Activated T-helper 1 cell treated with anti-CD3 and anti-CD28 coated beads, Interleukin-2, amount 50 U/mL, for 16 hours (primary cell): ENCODE data around the gene CD37.

Source experiments
- DNase-seq, 2 donors: peaks; one replicate each; pipeline ENCODE4 v3.0.0-alpha.2; 2020; ENCODE audit warnings: low read depth in 1 of 2, low spot score in 1 of 2

CD37 gene

DNA sequence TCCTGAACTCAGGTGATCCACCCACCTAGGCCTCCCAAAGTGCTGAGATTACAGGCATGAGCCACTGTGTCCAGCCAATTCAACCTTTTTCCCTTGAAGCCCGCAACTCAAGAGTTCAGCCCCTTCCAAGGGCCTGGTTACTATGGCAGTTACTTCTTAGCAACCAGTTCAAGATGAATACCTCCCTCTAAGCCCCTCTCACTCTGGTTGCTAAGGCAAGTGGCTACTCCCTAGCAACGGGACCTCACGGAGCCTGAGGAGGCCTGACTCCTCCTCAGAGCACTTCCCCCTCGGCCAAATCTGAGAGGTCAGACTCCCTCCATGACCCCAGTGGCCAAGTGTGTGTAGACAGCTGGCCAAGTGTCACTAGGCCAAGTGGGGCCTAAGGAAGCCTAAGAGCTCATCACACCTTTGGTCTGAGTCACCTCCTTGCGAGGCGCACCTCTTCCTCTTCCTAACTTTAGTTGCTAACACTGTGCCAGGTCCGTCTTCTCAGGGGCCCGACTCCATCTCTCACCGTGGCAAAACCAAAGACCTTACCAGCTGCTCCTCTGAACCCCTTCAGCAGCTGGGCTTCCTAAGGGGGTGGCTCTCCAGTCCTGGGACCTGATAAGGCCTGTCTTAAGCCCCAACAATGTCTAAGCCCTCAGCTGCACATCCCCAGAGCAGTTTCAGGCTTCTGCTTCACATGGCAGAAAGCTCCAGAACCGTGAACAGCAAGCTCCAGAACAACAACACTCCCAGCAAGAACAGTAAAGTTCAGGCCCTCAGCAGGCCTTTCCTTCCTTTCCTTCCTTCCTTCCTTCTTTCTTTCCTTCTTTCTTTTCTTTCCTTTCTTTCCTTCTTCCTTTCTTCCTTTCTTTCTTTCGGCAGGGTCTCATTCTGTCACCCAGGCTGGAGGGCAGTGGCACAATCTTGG, 9.6 kb downstream of the CD37 start:
- DNase-seq, result no peak

DNA sequence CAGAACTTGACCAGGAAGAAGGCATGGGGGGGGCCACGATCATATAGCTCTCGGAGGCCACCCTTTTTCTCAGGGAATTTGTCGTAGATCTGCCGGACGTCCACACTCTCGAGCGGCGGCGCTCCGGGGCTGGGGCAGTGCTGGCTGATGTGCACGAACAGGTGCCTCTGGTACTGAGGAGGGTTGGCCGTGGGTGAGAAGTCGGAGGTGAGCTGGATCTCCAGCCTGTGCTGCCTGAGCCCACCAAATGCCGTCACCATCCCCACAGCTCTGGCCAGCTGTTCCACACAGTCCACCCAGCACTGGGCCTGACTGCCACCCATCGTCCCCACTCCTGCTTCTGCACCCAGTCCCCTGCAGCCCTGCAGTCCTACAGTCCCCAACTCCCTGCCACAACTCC, 12.0 kb downstream of the CD37 start:
- no peak for DNase-seq

DNA sequence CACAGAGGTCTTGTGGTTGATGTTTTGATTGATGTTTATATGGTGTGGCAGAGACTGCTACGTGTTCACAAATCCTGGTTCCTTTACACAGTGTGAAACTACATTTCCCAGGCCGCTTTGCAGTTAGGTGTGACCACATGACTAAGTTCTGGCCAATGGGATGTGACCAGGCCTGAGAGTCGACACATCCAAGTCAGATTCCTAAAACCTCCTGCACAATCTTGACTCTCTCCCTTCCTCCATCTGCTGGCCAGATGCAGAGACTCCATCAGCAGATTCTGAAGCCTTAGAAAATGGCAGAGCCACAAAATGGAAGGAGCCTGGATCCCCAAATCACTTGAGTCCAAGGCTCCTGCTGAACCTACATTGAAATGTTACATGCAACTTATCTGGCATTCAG, 12.6 kb downstream of the CD37 start:
- no peak for DNase-seq

DNA sequence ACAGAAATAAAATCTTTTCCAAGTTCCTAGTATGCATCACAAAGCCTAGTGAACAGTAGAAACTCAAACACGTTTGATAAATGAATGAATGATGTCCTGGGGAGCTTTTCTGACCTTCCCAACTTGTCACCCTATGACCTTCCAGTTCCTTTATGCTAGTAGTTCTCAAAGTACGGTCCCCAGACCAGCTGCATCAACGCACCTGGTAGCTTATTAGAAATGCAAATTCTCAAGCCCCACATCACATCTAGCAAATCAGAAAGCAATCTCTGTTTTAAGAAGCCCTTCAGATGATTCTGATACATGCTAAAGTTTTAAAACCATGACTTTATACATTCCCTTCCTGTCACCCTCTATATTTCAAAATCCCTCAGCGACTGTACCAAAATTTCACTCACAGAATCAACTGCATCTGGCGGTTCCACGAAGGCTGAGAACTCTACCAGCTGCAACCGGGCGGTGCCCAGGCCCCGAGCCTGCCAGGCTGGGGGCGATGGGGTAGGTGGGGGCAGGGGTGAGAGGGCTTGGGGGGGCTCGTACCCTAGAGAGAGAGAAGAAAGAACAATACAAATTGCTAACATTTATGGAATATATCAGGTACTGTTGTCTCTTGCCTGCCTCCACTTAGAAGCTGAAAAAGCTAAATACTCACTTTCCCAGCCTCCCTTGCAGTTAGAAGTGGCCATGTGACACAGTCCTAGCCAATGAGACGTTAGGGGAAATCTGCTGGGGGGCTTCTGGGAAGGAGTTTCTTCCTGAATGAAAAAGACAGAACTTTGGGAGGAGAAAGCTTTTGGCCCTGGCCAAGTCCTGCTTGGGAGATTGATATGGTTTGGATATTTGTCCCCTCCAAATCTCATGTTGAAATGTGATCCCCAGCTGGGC, 13.3 kb downstream of the CD37 start:
- no peak for DNase-seq

DNA sequence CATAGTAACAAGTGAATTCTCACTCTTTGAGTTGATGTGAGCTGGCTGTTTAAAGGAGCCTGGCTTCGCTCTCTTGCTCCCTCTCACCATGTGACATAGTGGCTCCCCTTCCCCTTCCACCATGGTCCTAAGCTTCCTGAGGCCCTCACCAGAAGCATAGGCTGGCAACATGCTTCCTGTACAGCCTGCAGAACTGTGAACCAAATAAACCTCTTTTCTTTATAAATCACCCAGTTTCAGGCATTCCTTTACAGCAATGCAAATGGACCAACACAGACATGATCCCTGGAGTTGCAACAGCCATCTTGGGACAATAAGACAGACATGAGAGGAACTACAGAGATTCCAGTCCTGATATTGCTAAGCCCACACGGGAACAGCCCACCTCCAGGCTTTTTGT, 14.4 kb downstream of the CD37 start:
- no peak for DNase-seq

DNA sequence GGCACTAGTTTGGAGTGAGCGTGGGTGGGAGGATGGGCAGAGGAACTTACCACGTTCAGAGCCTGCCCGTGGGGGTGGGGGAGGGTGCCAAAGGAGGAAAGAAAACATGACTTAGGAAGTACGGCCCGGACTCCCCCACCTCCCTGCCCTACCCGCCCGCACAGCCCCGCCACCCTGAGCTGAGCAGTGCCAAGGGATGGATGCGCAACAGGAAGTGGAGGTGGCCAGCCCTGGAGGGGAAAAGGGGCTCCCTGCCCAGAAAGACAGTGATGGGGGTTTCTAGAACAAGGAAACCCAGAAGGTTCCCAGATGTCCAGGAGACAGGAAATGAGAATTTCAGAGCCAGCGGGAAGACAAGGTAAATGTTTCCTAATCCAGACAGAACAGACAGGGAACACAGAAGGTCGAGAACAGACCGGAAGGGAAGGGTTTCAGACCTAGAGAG, 20.7 kb downstream of the CD37 start:
- DNase-seq, result no peak

DNA sequence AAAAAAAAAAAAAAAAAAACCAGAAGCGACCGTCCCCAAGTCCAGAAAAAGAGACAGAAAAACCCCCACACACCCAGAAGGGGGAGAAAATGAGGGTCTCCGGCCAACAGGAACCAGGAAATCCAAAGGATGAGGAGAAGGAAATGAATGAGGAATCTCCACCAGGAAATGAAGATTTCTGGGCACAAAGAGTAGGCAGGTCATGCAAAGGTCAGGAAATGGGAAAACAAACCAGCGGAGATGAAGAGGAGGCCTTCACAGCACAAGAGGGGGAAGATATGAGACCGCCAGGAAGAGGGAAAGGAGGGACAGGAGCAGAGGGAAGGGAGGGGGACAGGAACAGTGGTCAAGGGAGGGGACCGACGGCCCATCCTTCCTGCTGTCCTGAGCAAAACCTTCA, 21.2 kb downstream of the CD37 start:
- no peak for DNase-seq

DNA sequence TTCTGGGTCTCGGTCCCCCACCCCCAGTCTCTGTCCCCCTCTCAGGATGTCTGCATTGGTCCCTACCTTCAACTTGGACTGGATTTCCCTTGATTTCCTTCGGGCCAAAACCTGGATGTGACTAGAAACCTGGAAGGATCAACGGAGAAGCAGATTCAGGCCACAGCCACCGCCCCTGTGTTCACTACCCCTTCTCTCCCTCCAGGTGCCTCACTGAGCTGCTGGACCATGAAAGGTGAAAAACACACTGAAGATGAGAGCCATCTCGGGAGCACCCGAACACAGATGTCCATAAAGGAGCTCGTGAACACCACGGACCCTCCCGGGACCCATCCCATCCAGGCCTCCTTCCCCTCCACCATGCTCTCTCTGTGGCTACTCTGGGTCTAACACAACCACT, 22.0 kb downstream of the CD37 start:
- no peak for DNase-seq

DNA sequence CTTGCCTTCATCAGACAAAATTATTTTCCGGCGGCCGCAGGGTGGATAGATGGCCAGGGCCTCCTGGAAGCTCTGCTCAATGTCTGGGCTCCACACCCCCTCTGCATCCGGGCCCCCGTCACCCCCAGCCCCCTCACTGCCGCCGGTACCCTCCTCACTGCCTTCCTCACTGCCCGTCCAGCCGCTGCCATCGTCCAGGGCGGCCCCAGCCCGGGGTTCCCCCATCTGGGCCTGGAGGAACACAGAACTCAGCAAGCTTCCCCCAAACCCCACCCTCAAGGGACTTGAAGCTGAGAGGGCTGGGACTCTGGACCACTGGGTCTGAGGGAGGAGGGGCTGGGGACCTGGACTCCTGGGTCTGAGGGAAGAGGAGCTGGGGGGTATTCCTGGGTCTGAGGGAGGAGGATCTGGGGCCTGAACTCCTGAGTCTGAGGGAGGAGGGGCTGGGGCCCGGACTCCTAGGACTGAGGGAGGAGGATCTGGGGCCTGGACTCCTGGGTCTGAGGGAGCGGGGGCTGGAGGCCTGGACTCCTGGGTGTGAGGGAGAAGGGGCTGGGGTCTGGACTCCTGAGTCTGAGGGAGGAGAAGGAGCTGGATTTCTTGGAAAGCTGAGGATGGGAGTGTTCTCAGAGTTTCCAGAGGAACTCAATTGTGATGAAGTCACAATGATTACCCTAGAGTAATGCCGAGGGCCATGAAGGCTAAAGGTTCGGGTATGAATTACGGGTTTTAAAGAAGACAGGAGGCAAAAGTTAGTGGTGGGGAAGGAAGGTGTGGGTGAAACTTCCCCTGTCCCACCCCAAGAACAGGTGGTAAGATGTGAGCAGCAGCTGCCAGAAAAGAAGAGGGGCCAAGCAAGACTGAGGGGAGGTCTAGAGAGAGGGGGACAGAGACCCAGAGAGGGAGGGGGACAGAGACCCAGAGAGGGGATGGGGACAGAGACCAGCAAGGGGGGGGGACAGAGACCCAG, 24.9 kb downstream of the CD37 start:
- no peak for DNase-seq

DNA sequence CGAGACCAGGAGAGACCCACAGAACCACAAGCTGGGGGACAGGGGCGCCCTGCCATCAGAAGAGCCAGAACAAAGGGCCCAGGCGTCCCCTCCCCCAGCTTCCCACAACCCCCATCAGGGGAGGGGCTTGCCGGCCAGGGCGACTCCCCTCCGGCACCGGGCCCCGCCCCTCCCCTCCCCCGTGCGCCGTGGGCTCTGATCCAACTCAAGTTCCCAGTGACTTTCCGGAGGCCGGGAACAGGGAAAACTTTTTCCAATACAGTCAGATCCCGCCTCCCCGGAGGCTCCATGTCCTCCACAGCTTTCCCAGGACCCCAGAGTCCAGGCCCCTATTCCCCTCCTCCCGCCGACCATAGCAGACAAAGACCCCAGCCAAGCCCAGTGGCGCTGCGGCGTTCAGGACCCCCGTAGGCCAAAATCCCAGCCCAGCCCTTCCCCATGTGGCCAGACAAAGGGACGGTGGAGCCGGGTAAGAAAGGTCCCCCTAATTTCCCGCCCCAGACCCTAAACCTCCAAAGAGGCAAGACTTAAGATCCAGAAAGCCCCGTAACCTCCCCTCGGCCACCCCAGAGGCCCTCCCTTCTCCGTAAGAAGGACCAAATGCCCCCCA, 26.3 kb downstream of the CD37 start:
- no peak for DNase-seq

DNA sequence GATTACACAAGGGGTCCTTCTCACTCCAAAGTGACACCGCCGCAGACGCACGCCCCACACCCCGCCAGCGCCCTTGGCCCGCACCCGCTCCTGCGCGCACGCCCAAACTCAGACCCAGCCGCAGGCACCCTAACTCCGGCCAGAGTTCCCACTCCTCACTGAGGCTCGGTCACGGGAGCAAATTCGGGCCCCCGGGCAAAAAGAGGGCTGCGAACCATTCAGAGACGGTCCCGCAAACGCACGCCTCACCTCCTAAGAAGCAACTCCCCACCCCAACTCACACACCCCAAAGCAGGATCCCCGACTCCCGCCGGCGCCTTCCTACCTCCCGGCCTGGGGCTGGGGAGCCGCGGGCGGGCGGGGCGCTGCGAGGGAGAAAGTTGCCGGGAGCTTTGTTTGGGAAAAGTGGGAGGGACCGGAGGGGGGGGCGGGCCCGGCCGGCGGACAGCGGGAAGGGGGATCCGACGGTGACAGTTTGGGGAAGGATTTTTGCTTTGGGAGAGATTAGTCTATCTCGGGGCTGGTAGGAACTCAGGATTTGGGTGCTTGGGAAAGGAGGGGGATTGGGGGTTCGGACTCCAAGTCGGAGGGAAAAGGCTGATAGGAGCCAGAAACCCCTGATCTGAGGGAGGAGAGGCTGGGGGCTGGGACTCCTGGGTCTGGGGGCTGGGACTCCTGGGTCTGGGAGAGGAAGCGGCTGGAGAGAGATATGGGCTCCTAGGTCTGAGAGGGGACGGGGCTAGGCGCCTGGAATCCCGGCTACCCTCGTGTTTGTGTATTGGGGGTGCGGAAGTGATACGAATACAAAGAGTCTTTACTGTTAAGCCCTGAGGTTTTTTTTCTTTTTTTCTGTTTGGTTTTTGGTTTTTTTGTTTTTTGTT, 27.1 kb downstream of the CD37 start, which contains the start of gene TEAD2:
Gene TEAD2 (minus strand): TSS at position 369 of the 881 bp plus-strand sequence. CDS start 2,341 bp downstream, outside the sequence.
- no peak for DNase-seq

DNA sequence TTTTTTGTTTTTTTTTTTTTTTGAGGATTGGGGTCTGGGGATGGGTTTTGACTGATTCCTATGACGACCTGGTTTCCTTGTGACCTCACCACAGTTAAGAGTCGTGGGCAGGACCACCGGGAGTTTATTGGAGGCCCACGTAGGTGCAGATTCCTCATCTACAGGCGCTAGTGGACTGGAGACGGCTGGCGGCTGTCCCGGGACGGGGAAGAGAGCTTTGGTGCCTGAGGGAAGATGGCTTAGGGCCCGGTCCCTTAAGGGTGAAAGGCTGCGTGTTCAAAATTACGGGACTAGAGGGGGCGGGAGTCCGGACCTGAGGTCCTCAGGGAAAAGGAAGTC, 27.7 kb downstream of the CD37 start:
- DNase-seq, result no peak

DNA sequence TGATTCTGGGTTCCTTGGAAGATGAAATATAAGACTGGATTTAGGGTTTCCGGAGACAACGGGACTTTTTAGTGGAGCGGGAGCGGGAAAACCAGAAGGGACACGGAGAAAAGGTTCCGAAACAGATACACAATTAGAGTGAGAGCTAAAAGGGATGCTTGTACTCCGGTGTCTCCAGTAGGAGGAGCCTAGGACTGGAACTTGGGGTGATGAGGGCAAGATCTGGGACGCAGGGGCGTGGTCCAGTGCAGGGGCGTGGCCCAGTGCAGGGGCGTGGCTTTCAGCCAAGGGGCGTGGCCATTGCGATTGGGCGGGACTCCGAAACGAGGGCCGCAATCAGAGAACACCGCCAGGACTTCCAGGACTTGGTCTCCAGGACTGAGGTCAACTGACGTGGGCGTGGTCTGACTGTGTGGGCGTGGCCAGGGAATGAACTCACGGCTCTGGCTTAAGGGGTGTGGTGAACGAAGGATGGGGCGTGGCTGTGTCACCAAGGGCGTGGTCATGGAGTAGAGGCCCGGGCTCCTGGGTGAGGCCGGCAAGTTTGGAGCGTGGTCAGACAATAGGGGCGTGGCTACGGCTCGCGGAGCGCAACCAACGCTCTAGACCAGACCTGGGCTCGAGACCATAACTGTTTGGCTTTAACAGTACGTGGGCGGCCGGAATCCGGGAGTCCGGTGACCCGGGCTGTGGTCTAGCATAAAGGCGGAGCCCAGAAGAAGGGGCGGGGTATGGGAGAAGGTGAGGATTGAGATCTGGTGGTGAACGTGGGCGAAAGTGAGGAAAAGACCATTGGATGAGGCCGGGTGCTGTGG, 28.3 kb downstream of the CD37 start, which contains the start of gene DKKL1:
Gene DKKL1 (plus strand): TSS at position 610 of the 815 bp plus-strand sequence. CDS start 122 bp downstream, at position 732.
- peak; percentile 27 to 40 for DNase-seq

DNA sequence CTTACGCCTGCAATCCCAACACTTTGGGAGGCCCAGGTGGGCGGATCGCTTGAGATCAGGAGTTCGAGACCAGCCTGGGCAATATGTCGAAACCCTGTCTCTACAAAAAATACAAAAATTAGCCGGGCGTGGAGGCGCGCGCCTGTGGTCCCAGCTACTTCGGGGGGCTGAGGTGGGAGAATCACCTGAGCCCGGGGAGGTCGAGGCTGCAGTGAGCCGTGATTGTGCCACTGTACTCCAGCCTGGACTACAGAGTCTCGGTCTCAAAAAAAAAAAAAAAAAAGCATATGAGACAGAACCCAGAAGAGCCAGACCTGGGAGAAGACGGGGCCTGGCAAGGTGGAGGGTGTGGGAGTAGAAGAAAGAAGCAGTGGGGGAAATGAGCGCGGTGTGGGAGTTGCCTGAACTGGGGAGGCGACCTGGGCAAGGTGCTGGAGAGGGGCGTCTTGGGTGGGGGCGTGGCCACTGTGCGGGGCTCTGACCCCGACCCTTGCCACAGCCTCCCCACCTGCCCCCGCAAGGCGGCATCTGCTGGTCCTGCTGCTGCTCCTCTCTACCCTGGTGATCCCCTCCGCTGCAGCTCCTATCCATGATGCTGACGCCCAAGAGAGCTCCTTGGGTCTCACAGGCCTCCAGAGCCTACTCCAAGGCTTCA, 29.0 kb downstream of the CD37 start:
- no peak for DNase-seq

DNA sequence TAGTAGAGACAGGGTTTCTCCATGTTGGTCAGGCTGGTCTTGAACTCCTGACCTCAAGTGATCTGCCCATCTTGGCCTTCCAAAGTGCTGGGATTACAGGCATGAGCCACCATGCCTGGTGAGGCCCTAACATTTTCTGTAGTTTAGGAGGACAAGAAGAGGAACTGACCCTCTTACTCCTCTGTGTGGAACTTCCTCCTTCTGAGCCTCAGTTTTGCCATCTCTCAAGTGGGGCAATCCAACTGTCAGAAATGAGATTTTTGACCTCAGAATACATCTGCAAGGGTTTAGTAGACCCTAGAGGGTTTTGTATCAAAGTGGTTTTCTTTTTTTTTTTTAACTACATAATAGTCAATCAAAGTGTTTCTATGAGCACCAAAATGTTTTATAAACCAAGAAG, 30.9 kb downstream of the CD37 start:
- no peak for DNase-seq

DNA sequence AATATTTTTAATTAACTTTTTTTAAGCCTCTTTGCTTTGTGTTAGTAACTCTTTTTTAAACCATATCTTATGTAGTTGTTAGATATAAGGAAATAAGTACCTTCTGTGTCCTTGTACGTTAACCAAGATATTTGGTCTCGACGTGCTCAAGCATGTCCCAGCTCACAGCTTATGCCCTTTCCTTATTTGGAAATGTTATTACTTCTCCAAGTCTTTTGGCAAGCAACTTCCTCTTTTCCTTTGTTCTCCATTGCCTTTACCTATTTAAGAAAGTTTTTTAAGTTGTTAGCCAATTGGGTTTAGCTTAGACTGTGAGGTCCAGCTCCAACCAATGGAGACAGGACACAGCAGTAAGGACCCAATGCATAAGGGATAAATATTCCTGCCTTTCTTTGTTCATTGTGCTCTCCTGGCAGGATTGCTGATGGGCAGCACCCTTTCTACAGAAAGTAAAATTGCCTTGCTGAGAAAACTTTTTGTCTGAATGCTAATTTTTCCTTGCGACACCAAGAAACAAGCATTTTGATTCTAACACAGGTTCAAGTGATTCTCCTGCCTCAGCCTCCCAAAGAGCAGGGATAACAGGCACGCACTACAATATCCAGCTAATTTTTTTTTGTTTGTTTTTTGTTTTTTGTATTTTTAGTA, 33.6 kb downstream of the CD37 start:
- DNase-seq, result no peak

DNA sequence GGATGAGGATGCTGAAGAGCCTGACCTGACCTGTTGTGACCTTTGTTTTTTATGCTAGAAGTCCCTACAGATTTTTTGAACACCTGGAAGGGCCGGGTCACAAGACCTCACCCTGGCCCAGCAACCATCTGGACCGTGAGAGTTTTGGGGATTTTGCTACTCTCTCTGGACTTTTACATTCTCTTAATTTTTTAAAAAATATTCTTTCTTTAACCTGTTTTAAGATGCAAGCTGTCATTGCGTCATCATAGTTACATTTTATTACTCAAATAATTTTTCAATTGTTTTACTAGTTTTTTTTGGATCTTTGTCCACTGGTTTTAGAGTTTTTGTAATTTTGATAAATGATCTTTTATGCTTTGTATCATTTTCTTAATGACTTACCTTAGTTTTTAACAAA, 36.0 kb downstream of the CD37 start:
- DNase-seq, result no peak
